Inflammatory macrophage treated with lipopolysaccharide for 4 hours (primary cell): ENCODE data around the gene DAAM2.

Experiments used
- DNase-seq: peaks from one replicate; pipeline ENCODE4 v3.0.0-alpha.2; 2020

Gene DAAM2

DNA sequence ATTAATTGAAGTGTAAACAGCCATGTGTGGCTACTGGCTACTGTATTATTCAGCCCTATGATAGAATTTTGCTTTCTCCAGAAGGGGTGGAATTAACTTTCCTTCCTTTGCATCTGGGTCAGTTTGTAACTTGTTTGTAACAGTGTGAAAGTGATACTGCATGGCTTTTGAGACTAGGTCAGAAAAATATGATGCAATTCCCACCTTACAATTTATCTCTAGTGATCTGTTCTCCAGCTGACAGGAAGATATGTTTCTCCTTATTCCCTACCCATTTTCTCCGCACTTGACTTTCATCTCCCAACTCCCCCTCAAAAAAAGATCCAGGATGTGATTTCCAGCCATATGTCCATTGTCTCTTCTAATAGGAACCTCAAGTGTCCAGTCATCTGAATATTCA lies 144.7 kb downstream of the DAAM2 start:
- no peak for DNase-seq

DNA sequence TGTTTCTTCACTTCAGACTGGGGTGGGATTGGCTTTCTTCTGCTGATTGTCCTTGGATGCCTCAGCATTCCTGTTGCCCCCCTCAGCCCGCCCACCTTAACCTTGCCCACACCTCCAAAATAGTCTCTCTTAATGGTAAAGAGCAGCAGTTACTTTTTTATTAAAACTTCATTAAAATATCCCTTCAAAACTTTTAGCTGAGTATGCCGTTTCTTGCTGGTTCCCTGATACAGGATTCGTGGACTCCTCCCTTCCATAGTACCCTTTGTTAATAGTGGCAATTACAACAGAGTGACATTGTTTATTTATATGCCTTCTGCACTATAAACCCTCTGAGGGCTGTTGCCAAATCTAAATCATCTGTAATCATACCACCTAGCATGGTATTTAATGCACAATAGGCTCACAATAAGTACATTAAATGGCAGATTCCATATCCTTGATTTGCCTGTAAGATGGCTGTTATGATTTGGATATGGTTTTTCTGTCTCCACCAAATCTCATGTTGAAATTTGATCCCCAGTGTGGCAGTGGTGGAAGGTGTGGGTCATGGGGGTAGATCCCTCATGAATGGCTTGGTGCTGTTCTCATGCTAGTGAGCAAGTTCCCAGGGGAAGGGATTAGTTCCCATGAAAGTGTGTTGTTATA lies 145.6 kb downstream of the DAAM2 start:
- DNase-seq, result no peak

DNA sequence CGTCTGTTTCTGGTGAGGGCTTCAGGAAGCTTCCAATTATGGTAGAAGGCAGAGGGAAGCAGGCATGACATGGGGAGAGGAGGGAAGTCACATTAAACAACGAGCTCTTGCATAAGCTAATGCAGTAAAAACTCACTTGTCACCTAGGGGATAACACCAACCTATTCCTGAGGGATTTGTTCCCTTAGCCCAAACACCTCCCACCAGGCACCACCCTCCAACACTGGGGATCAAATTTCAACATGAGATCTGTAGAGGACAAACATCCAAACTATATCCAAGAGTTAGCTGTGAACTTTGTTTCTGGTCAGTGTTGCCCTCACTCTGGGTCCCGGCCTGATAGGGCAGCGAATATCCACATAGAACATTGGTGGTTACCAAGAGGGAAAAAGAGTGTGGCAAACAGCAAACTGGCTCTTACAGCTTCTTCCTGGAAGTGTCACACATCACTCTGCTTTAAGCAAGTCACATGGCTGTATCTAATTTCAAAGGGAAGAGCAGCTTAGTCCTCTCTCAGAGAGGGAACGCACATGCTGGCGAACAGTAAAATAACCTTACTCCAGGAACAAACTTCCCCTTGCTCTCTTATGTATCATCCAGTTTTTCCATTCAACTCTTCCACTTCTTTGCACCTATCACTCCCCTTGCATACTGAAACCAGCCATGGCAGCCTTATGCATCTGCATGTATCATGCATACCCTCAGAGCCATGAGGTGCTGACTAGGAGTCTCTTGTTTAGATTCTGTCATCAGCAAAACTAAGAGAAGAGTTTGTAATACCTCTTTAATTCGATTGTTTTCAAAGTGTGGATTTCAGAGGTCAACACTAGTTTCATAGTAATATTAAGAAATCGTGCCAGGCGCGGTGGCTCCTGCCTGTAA lies 146.8 kb downstream of the DAAM2 start:
- no peak for DNase-seq

DNA sequence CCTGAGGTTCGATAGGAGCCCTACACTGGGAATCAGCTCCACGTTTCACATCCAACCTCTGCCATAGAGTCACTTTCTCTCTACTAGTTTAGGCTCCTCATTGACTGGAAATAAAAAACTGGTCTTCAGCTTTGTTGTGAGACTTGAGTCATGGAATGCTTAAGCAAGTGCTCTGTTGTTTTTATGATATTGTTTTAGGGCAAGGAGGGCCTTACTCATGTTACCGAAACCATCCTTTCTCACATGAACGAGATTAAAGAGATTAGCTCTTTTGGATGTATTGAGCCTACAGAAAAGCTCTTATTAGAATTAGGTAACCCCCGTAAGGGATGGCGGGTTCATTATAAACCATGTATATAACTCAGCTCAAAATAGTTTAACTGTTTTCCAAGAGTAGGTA lies 149.0 kb downstream of the DAAM2 start:
- no peak for DNase-seq

DNA sequence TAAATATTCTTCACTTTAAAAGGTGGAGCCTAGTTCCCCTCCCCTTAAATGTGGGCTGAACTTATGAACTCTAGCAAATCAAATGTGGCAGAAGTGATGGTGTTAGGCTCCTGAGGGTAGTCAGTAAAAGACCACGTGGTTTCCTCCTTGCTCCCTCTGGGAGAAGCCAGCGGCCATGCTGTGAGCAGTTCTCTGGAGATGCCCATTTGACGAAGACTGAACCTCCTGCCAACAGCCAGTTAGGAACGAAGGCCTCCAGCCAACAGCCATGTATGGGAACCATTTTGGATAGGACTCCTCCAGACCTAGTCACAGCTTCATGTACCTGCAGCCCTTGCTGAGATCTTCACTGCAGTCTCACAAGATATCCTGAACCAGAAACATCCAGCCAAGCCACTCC lies 149.6 kb downstream of the DAAM2 start:
- DNase-seq, result no peak

DNA sequence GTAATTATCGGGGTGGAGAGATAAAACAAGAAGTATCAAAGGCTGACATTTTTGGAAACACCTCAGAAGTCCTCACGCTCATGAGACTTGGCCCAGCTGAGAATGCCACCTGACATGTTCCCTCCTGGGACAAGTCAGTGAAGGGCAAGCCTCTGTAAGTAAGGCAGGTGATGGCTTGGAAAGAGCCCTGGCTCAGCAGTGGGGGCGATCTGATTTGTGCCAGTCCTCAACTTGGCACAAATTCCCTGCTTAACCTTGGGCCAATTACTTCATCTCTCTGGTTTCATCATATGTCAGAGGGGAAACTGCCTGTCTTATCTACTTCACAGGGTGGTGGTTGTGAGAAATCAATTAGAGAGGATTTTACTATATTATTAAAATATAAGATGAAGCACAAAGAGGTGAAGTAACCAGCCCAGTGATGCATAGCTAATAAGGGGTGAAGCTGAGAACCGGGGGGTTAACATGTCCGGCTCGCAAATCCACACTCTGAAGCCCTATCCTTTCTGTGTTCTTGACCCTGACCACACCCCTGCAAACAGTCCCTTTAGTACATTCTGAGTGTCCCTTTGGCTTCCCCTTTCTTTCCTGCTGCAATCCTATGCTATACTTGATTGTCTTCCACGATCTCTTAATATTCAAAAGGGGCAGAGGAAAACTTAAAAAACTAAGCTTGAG lies 150.9 kb downstream of the DAAM2 start:
- no peak for DNase-seq

DNA sequence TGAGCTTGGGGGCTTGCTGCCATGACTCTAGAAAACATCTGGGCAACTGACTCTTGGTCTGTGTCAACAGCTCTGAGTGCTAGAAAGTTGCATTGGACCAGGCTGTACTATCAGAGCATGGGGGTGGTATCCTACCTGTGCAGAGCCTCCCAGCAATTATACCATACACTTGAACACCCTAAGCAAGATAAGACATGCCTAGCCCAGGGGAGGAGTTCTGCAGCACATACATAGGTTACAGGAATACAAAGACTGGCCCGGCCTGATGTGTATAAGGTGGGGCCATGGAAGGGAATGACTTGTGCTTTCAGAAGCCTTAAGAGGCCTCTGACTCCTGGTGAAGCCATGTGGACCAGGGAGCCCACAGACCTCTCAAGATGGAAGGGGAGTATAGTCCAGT lies 153.4 kb downstream of the DAAM2 start:
- DNase-seq, result no peak

DNA sequence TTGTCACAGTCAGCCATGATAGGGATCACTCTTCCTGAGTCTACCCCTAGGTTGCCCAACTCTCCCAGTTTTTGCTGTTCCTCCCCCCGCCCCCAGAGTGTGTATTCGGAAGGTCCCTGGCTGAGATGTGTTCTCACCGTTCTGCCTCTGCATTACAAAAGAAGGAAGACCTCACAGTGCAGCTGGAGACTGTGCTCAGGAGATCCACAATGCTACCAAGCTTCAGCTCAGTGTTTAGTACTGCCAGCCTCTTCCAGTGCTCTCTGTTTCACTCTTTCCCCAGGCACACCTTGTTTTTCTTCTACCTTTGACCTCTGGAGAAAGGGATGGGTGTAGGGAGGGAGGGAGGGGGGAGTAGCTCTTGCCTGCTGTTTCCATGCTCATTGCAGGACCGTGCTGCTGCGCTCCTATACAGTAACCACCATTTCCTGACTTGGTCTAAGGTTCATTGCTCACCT lies 155.5 kb downstream of the DAAM2 start:
- no peak for DNase-seq

DNA sequence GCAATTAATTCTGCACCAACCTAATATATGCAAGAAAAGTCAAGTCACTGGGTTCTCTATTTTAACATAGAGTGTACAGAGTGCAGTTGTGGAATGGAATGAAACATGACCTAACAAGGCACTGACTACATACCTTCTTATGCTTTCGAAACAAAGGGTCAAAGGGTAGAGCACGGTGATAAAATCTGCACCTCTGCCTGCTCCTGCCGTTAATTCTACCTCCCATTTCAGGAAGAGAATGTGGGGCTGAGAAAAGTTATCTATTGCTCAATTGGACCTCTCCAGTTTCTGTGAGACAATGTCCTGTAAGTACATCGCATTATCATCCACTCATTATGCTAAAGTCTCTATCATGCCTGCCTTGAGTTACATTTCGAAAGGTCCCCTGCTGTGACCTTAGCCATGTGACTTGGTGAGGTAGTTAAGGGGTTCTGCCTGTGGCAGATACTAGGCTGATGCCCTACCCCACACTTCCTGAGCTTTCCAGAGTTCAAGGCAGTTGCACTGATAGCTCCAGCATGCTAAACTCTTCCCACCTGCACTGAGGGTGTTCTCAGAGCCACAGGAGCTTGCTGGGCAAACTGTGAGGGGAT lies 156.1 kb downstream of the DAAM2 start:
- no peak for DNase-seq

DNA sequence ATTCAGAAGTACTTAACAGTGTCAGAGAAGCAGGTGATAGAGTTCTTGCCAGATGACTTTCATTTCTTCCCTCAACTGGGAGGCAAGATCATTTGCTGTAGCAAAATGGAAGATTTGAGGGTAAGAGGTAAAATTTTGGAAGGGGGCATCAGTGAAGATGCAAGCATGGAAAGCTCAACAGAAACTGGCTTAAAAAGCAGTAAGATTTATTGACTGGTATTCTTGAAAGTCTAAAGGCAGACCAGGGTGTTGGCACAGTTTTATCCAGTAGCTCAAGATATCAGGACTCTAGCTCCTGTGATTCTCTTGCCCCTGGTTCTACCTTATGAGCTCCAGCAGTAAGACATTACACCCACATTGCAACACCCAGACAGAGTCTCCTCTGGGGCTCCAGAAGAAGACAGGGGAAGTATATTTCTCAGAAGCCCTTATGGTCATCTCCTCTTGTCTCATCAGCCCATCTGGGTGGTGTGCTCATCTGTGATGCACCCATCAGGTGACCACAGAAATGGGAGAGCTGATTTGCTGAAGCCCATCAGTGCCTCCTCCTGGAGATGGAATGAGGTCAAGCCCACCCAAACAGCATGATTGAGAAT lies 158.0 kb downstream of the DAAM2 start:
- no peak for DNase-seq

DNA sequence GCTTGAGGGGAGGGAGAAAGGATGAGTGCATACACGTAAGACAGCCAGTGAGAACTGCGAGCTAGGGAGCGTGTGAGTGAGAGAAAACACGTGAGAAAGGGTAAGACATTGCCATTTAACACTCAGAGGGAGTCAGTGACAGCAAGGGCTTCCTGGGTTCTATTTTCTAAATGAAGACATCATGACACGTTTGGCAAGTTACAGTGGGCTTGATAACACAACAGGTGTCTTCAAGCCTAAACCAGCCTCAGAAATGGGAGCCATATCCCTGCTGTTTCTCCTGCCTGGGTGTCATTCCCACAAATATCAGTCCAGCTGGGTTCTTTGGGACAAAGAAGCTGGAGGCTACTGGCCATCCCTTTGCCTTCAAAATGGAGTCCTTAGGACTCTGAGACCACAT lies 159.0 kb downstream of the DAAM2 start:
- DNase-seq, result no peak

DNA sequence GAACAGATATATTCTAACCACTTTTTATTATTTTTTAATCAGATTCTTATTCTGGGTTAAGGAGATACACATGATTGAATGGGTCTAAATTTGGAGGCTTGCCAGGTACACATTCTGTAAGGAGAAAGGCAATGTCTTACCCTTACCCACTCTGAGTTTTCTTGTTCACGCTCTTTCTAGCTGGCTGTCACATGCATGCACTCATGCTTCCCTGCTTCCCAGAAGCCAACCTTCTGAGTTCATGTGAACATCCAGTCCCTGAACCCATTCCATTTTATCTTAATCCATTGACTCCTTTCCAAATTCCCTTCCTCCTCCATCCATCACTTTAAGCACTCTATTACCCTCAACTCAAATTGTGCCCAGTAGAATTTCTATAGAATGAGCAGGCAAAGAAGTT lies 159.5 kb downstream of the DAAM2 start:
- no peak for DNase-seq

DNA sequence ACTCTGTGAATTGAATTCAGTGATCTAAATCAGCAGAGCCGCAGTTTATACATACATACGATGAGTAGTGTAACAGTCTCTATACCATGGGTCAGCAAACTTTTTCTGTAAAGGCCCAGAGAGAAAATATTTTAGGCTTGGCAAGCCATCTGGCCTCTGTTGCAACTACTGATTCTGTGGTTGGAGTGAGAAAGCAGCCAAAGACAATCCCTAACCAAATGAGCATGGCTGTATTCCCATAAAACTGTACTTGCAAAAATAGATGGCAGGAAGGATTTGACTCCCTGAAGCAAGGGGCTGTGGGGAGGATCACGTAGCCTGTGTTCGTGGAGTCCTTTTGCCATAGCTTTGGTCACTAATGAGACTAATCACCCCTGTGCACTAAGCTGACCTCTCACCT lies 160.0 kb downstream of the DAAM2 start:
- DNase-seq, result no peak

DNA sequence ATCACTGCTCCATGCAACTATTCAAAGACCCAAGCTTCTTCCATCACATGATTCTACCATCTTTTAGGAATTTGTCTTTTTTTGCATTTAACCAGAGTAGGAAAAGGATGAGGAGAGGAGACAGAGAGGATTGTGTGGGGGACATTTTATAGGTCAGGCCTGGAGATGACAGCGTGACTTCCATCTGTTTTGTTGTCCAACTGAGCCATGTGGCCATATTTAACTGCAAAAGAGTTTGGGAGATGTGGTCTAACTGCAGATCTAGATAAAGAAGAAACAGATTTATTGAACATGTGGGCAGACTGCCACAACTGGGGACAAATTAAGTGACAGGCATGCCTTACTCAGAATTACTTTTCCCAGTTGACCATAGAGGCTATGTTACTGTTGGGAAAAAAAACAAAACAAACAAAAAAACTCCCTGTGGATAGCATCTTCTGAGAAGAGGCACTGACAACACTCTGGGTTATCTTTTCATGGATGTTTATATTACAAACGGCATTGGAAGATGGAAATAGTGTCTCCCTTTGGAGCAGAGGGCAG lies 161.0 kb downstream of the DAAM2 start:
- DNase-seq, result no peak
